ENCODE data around the gene OIP5.

OIP5 gene

DNA sequence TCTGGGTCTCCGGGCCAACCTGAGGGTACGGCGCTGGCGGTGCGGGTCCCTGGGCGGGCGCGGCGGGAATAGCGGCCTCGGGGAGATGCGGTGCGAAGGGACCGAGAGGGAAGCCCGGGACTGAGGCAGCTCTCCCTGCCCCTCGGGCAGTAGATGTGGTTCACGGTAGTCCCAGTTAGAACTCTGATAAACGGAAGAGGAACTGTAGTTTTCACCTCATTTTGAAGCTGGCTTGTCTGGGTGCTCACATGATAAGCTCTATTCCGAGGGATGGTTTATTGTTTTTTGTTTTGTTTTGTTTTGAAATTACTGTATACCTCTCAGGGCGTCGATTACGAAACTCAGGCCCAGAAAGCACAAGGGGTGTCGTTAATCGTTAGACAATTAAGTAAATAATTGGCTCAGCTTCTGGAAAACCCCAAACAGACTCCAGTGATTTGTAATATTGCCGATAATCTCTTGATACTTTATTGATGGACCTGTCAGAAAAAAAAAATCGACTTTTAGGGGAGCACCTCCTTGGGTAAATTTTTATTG lies 703 bp upstream of the OIP5 start:
- Histone ChIP-seq H4K91ac (ENCODE audit: low read depth, low read length, poor library complexity) (no peak overlapping the region), H3K23ac (ENCODE audit: low read depth, low read length, poor library complexity) (no peak overlapping the region), H2BK5ac (ENCODE audit: low read length) (no peak overlapping the region), H3K4ac (ENCODE audit: low read length) (no peak overlapping the region), H3K4me2 (ENCODE audit: insufficient read depth, low read length, poor library complexity, severe bottlenecking) (peak overlapping the region; percentile 46), H3K9ac (ENCODE audit: low read depth, low read length, poor library complexity) (peak overlapping the region; percentile 89), H4K8ac (ENCODE audit: low read depth, low read length) (no peak overlapping the region), H3K4me3 (ENCODE audit: low read length in 2 of 2) (peak overlapping the region; percentile 71 to 90), H3K79me1 (ENCODE audit: low read depth, low read length) (no peaks in the 10 kb centered on the region), H2AFZ (ENCODE audit: low read length) (peak overlapping the region; percentile 84), H3K14ac (ENCODE audit: low read length) (no peak overlapping the region), H2BK15ac (ENCODE audit: low read length) (no peak overlapping the region), H3K9me3 (replicated peaks in 1 of 2; ENCODE audit: control insufficient read depth in 2 of 2, insufficient read depth in 1 of 2, low read depth in 1 of 2, low read length in 2 of 2) (no peaks in the 10 kb centered on the region), H2BK12ac (ENCODE audit: low read length) (no peak overlapping the region), H3K18ac (ENCODE audit: low read length) (peak overlapping the region; percentile 90), H3K27ac (replicated peaks; ENCODE audit: low read length) (peak overlapping the region; percentile 87), H3K4me1 (ENCODE audit: control insufficient read depth in 2 of 2, insufficient read depth in 1 of 2, low read depth in 1 of 2, low read length in 2 of 2) (peaks cover 2 to 8% of the 10 kb centered on the region in 2 donors), H2BK120ac (ENCODE audit: low read depth, low read length) (no peak overlapping the region), H3K36me3 (replicated peaks in 1 of 2; ENCODE audit: control insufficient read depth in 2 of 2, insufficient read depth in 2 of 2, low read length in 2 of 2) (peaks cover 2 to 33% of the 10 kb centered on the region in 2 donors), H3K27me3 (ENCODE audit: control insufficient read depth in 3 of 3, insufficient read depth in 3 of 3, low read depth in 1 of 3, low read length in 3 of 3) (no peaks in the 10 kb centered on the region), H2AK5ac (ENCODE audit: low read depth, low read length) (no peak overlapping the region)
- no peak for DNase-seq (ENCODE audit: low spot score)
- WGBS, 2 donors (ENCODE audit: extremely low coverage in 2 of 2, insufficient read length in 2 of 2, insufficient replicate concordance in 1 of 2), result no CpG with 5 or more reads among the region's 26 CpGs

DNA sequence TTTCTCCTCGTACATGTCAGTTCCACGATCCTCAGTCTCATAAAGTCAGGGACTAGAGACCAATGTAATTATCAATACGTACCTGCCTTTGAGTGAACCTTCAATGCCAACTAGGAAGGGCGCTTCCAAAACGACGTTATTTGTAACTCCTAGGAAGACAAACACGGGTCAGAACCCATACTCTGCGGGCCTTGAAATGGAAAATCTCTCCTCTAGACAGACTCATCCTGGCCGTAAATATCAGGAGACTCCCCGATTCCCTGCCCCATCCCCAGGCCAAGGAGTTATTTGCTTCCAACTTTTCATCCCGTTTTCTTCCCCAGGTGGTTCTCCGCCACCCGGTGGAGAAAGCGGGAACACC lies 578 bp downstream of the OIP5 start:
- no peak overlapping the region for H2BK120ac ChIP-seq (ENCODE audit: low read depth, low read length)
- peaks cover 2 to 8% of the 10 kb centered on the region in 2 donors for H3K4me1 ChIP-seq (ENCODE audit: control insufficient read depth in 2 of 2, insufficient read depth in 1 of 2, low read depth in 1 of 2, low read length in 2 of 2)
- H3K9ac ChIP-seq (ENCODE audit: low read depth, low read length, poor library complexity), result peak overlapping the region; percentile 96
- no peaks in the 10 kb centered on the region for H3K27me3 ChIP-seq (ENCODE audit: control insufficient read depth in 3 of 3, insufficient read depth in 3 of 3, low read depth in 1 of 3, low read length in 3 of 3)
- H2BK15ac ChIP-seq (ENCODE audit: low read length), result no peak overlapping the region
- peaks cover 2 to 26% of the 10 kb centered on the region in 2 donors for H3K36me3 ChIP-seq (replicated peaks in 1 of 2; ENCODE audit: control insufficient read depth in 2 of 2, insufficient read depth in 2 of 2, low read length in 2 of 2)
- no peak for DNase-seq (ENCODE audit: low spot score)
- WGBS, 2 donors (ENCODE audit: extremely low coverage in 2 of 2, insufficient read length in 2 of 2, insufficient replicate concordance in 1 of 2), result no CpG with 5 or more reads among the region's 14 CpGs
- H3K4me2 ChIP-seq (ENCODE audit: insufficient read depth, low read length, poor library complexity, severe bottlenecking), result peak overlapping the region; percentile 68
- H3K23ac ChIP-seq (ENCODE audit: low read depth, low read length, poor library complexity), result no peak overlapping the region
- H3K4ac ChIP-seq (ENCODE audit: low read length), result no peak overlapping the region
- H4K8ac ChIP-seq (ENCODE audit: low read depth, low read length), result no peak overlapping the region
- H3K27ac ChIP-seq (replicated peaks; ENCODE audit: low read length), result peak overlapping the region; percentile 88
- H3K9me3 ChIP-seq (replicated peaks in 1 of 2; ENCODE audit: control insufficient read depth in 2 of 2, insufficient read depth in 1 of 2, low read depth in 1 of 2, low read length in 2 of 2), result no peaks in the 10 kb centered on the region
- peak overlapping the region; percentile 71 to 87 for H3K4me3 ChIP-seq (ENCODE audit: low read length in 2 of 2)
- peak overlapping the region; percentile 95 for H2AFZ ChIP-seq (ENCODE audit: low read length)
- H4K91ac ChIP-seq (ENCODE audit: low read depth, low read length, poor library complexity), result no peak overlapping the region
- H2BK12ac ChIP-seq (ENCODE audit: low read length), result no peak overlapping the region
- no peak overlapping the region for H2BK5ac ChIP-seq (ENCODE audit: low read length)
- no peak overlapping the region for H2AK5ac ChIP-seq (ENCODE audit: low read depth, low read length)
- no peaks in the 10 kb centered on the region for H3K79me1 ChIP-seq (ENCODE audit: low read depth, low read length)
- H3K18ac ChIP-seq (ENCODE audit: low read length), result no peak overlapping the region
- no peak overlapping the region for H3K14ac ChIP-seq (ENCODE audit: low read length)

DNA sequence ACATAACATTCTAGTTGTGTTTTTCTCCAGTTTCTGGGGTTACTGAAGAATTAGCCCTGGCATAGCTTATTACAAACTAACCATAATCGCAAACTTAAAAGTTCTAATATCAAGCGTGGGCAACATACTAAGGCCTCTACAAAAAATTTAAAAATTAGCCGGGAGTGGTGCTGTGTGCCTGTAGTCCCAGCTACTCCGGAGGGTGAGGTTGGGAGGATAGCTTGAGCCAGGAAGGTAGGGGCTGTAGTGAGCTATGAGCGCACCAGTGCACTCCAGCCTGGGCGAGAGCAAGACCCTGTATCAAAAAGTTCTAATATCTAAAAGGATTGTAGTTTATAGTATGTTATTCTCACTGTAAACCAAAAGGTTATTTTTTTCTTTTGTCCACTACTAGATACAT lies 1.1 kb downstream of the OIP5 start:
- Histone ChIP-seq H3K14ac (ENCODE audit: low read length) (no peak overlapping the region), H3K4ac (ENCODE audit: low read length) (no peak overlapping the region), H3K4me2 (ENCODE audit: insufficient read depth, low read length, poor library complexity, severe bottlenecking) (peak overlapping the region; percentile 68), H3K4me3 (ENCODE audit: low read length in 2 of 2) (peak overlapping the region in 1 of 2 donors; percentile 71), H2BK12ac (ENCODE audit: low read length) (no peak overlapping the region), H2BK120ac (ENCODE audit: low read depth, low read length) (no peak overlapping the region), H3K9ac (ENCODE audit: low read depth, low read length, poor library complexity) (no peak overlapping the region), H3K9me3 (replicated peaks in 1 of 2; ENCODE audit: control insufficient read depth in 2 of 2, insufficient read depth in 1 of 2, low read depth in 1 of 2, low read length in 2 of 2) (no peaks in the 10 kb centered on the region), H4K91ac (ENCODE audit: low read depth, low read length, poor library complexity) (no peak overlapping the region), H3K79me1 (ENCODE audit: low read depth, low read length) (no peaks in the 10 kb centered on the region), H3K27ac (replicated peaks; ENCODE audit: low read length) (no peak overlapping the region), H2BK15ac (ENCODE audit: low read length) (no peak overlapping the region), H3K27me3 (ENCODE audit: control insufficient read depth in 3 of 3, insufficient read depth in 3 of 3, low read depth in 1 of 3, low read length in 3 of 3) (no peaks in the 10 kb centered on the region), H2AFZ (ENCODE audit: low read length) (peak overlapping the region; percentile 95), H2AK5ac (ENCODE audit: low read depth, low read length) (no peak overlapping the region), H2BK5ac (ENCODE audit: low read length) (no peak overlapping the region), H4K8ac (ENCODE audit: low read depth, low read length) (no peak overlapping the region), H3K23ac (ENCODE audit: low read depth, low read length, poor library complexity) (no peak overlapping the region), H3K18ac (ENCODE audit: low read length) (no peak overlapping the region), H3K4me1 (ENCODE audit: control insufficient read depth in 2 of 2, insufficient read depth in 1 of 2, low read depth in 1 of 2, low read length in 2 of 2) (peaks cover 2 to 8% of the 10 kb centered on the region in 2 donors), H3K36me3 (replicated peaks in 1 of 2; ENCODE audit: control insufficient read depth in 2 of 2, insufficient read depth in 2 of 2, low read length in 2 of 2) (peaks cover 4 to 26% of the 10 kb centered on the region in 2 donors)
- DNase-seq (ENCODE audit: low spot score), result no peak
- no CpG with 5 or more reads among the region's 6 CpGs for WGBS, 2 donors (ENCODE audit: extremely low coverage in 2 of 2, insufficient read length in 2 of 2, insufficient replicate concordance in 1 of 2)

DNA sequence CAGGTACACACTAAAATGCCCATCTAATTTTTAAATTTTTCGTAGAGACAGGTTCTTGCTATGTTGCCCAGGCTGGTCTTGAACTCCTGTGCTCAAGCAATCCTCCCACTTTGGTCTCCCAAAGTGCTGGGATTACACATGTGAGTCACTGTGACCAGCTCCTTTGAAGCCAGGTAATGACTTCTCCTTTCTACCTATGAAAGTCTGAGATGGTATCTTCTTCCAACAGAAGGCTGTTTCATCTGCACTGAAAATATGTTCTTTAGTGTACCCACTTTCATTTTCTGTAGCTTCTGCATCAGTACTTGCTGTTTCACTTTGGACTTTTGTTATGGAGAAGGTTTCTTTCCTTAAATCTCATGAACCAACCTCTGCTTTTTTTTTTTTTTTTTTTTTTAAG lies 8.8 kb downstream of the OIP5 start:
- Histone ChIP-seq H3K4ac (ENCODE audit: low read length) (no peak overlapping the region), H4K8ac (ENCODE audit: low read depth, low read length) (no peak overlapping the region), H3K4me2 (ENCODE audit: insufficient read depth, low read length, poor library complexity, severe bottlenecking) (no peak overlapping the region), H3K4me1 (ENCODE audit: control insufficient read depth in 2 of 2, insufficient read depth in 1 of 2, low read depth in 1 of 2, low read length in 2 of 2) (no peaks in the 10 kb centered on the region), H3K27me3 (ENCODE audit: control insufficient read depth in 3 of 3, insufficient read depth in 3 of 3, low read depth in 1 of 3, low read length in 3 of 3) (no peaks in the 10 kb centered on the region), H3K9me3 (replicated peaks in 1 of 2; ENCODE audit: control insufficient read depth in 2 of 2, insufficient read depth in 1 of 2, low read depth in 1 of 2, low read length in 2 of 2) (no peaks in the 10 kb centered on the region), H3K27ac (replicated peaks; ENCODE audit: low read length) (no peak overlapping the region), H3K14ac (ENCODE audit: low read length) (no peak overlapping the region), H3K9ac (ENCODE audit: low read depth, low read length, poor library complexity) (no peak overlapping the region), H2AFZ (ENCODE audit: low read length) (no peak overlapping the region), H3K23ac (ENCODE audit: low read depth, low read length, poor library complexity) (no peak overlapping the region), H2BK120ac (ENCODE audit: low read depth, low read length) (no peak overlapping the region), H4K91ac (ENCODE audit: low read depth, low read length, poor library complexity) (no peak overlapping the region), H2BK5ac (ENCODE audit: low read length) (no peak overlapping the region), H2BK12ac (ENCODE audit: low read length) (no peak overlapping the region), H2BK15ac (ENCODE audit: low read length) (no peak overlapping the region), H3K79me1 (ENCODE audit: low read depth, low read length) (peaks cover 2% of the 10 kb centered on the region), H3K18ac (ENCODE audit: low read length) (no peak overlapping the region), H3K4me3 (ENCODE audit: low read length in 2 of 2) (no peak overlapping the region), H3K36me3 (replicated peaks in 1 of 2; ENCODE audit: control insufficient read depth in 2 of 2, insufficient read depth in 2 of 2, low read length in 2 of 2) (peaks cover 8 to 65% of the 10 kb centered on the region in 2 donors), H2AK5ac (ENCODE audit: low read depth, low read length) (no peak overlapping the region)
- WGBS, 2 donors (ENCODE audit: extremely low coverage in 2 of 2, insufficient read length in 2 of 2, insufficient replicate concordance in 1 of 2), result no CpG with 5 or more reads among the region's 1 CpG
- no peak for DNase-seq (ENCODE audit: low spot score)

Data from neuronal stem cell (in vitro differentiated cells).